Activated B cell treated with CpG ODN at 0.5 μM for 24 hours (primary cell): ENCODE results near the gene CLIC5. TPM values are rescaled to one million over a fixed set of nuclear protein-coding genes. Genes with fewer than 3 reads are reported as not detected.

Experiments used
- ATAC-seq: fragments of 200-7000 bp; cut with Tn5 transposase; one replicate; pipeline ENCODE4 v1.10.0; 2021; ENCODE audit warnings: low read depth, mild to moderate bottlenecking, moderate library complexity
- CTCF ChIA-PET: fragments of 350-600 bp; sonication (Branson Sonifier 250); formaldehyde crosslinking; loops from one replicate; lab custom pipeline; 2021; ENCODE audit warnings: antibody characterized with exemption; lab: Charles Lee
- POLR2A ChIA-PET: fragments of 350-600 bp; sonication (Branson Sonifier 250); formaldehyde crosslinking; loops from one replicate; lab custom pipeline; 2021; ENCODE audit warnings: antibody characterized with exemption; lab: Charles Lee
- DNase-seq: peaks from one replicate; pipeline ENCODE4 v3.0.0; 2022
- H3K27ac Mint-ChIP-seq: one replicate; pipeline ENCODE4 v1.8.0; 2020; ENCODE audit warnings: mixed read lengths
- H3K27me3 Mint-ChIP-seq: one replicate; pipeline ENCODE4 v1.8.0; 2021; ENCODE audit warnings: mixed read lengths
- H3K36me3 Mint-ChIP-seq: one replicate; pipeline ENCODE4 v1.8.0; 2021; ENCODE audit warnings: low read depth, mixed read lengths
- H3K4me1 Mint-ChIP-seq: one replicate; pipeline ENCODE4 v1.8.0; 2021; ENCODE audit warnings: mixed read lengths
- H3K4me3 Mint-ChIP-seq: one replicate; pipeline ENCODE4 v1.8.0; 2020; ENCODE audit warnings: mild to moderate bottlenecking, mixed read lengths
- H3K9me3 Mint-ChIP-seq: one replicate; pipeline ENCODE4 v1.8.0; 2020; ENCODE audit warnings: mixed read lengths
- CTCF ChIP-seq: fragments of 200-600 bp; IDR thresholded peaks from one replicate; pipeline ENCODE4 v1.8.0; 2022; ENCODE audit warnings: antibody characterized with exemption, mild to moderate bottlenecking
- intact Hi-C: fragments of 100-400 bp; cut with micrococcal nuclease; formaldehyde crosslinking; loops from one replicate; pipeline ENCODE4 v1.15.1; 2024
- total RNA-seq: library from RNA; stranded (reverse); gene quantifications from 2 replicates; pipeline ENCODE4 v1.2.3, GENCODE V29; 2022

Gene CLIC5
- total RNA-seq, 1 donor from 2014 or later = 2.5 TPM

- CTCF ChIA-PET = no interaction called here
- H3K36me3 Mint-ChIP-seq = no peaks in the 10 kb centered on the region
- H3K4me3 Mint-ChIP-seq = no peak overlapping the region
- no peak for TF ChIP-seq CTCF
- no peaks in the 10 kb centered on the region for H3K27me3 Mint-ChIP-seq
- H3K4me1 Mint-ChIP-seq = no peaks in the 10 kb centered on the region
- DNase-seq = no peak
- no peak overlapping the region for H3K27ac Mint-ChIP-seq
- ATAC-seq = no peak
- intact Hi-C loops = no loop called here
- POLR2A ChIA-PET = no interaction called here
- no peaks in the 10 kb centered on the region for H3K9me3 Mint-ChIP-seq
These were observed 60.1 kb downstream of the CLIC5 start for GRCh38 chr6:45955597-45955996.

- H3K4me1 Mint-ChIP-seq = no peaks in the 10 kb centered on the region
- no peak for TF ChIP-seq CTCF
- no peaks in the 10 kb centered on the region for H3K9me3 Mint-ChIP-seq
- DNase-seq (no peak), ATAC-seq (no peak)
- H3K36me3 Mint-ChIP-seq = no peaks in the 10 kb centered on the region
- POLR2A ChIA-PET = no interaction called here
- no peak overlapping the region for H3K27ac Mint-ChIP-seq
- no peaks in the 10 kb centered on the region for H3K27me3 Mint-ChIP-seq
- CTCF ChIA-PET = no interaction called here
- no peak overlapping the region for H3K4me3 Mint-ChIP-seq
- intact Hi-C loops = no loop called here
These were observed 63.1 kb downstream of the CLIC5 start for GRCh38 chr6:45952546-45952945.

GRCh38 chr6:45952168-45952529, 63.5 kb downstream of the CLIC5 start:
- DNase-seq (no peak), ATAC-seq (no peak)
- intact Hi-C loops = no loop called here
- no peak for TF ChIP-seq CTCF
- H3K4me3 Mint-ChIP-seq = no peak overlapping the region
- ChIA-PET POLR2A (no interaction called here), CTCF (no interaction called here)
- no peaks in the 10 kb centered on the region for H3K4me1 Mint-ChIP-seq
- H3K27me3 Mint-ChIP-seq = no peaks in the 10 kb centered on the region
- H3K9me3 Mint-ChIP-seq = no peaks in the 10 kb centered on the region
- no peak overlapping the region for H3K27ac Mint-ChIP-seq
- H3K36me3 Mint-ChIP-seq = no peaks in the 10 kb centered on the region

- Mint-ChIP-seq H3K4me1 (no peaks in the 10 kb centered on the region), H3K27ac (no peak overlapping the region), H3K9me3 (no peaks in the 10 kb centered on the region), H3K27me3 (no peaks in the 10 kb centered on the region), H3K4me3 (no peak overlapping the region), H3K36me3 (no peaks in the 10 kb centered on the region)
- no peak for DNase-seq
- no peak for TF ChIP-seq CTCF
- POLR2A ChIA-PET = no interaction called here
- intact Hi-C loops = no loop called here
- CTCF ChIA-PET = interaction anchor here (1.2 kb wide), 1 partner anchor 21 kb away, joined by 3 read pairs; no protein-coding TSS in a partner anchor
- no peak for ATAC-seq
These were observed 64.1 kb downstream of the CLIC5 start for GRCh38 chr6:45951321-45952167.

GRCh38 chr6:45949256-45949655, 66.4 kb downstream of the CLIC5 start:
- no peak for DNase-seq
- no peak for TF ChIP-seq CTCF
- POLR2A ChIA-PET = no interaction called here
- H3K4me3 Mint-ChIP-seq = no peak overlapping the region
- H3K4me1 Mint-ChIP-seq = no peaks in the 10 kb centered on the region
- CTCF ChIA-PET = no interaction called here
- no peaks in the 10 kb centered on the region for H3K9me3 Mint-ChIP-seq
- intact Hi-C loops = no loop called here
- ATAC-seq = no peak
- no peak overlapping the region for H3K27ac Mint-ChIP-seq
- H3K36me3 Mint-ChIP-seq = no peaks in the 10 kb centered on the region
- H3K27me3 Mint-ChIP-seq = no peaks in the 10 kb centered on the region
